Fibroblast of skin of right quadriceps (primary cell): ENCODE results near the gene TRPM7.
"Not testable (repeated sequence)": the region's sequence is repeated elsewhere in the genome, so short reads cannot be mapped to it uniquely, and the experiment has no call there.

Experiments
- DNase-seq: peaks from one replicate; pipeline ENCODE4 v3.0.0-alpha.2; 2013

The TRPM7 gene

DNA sequence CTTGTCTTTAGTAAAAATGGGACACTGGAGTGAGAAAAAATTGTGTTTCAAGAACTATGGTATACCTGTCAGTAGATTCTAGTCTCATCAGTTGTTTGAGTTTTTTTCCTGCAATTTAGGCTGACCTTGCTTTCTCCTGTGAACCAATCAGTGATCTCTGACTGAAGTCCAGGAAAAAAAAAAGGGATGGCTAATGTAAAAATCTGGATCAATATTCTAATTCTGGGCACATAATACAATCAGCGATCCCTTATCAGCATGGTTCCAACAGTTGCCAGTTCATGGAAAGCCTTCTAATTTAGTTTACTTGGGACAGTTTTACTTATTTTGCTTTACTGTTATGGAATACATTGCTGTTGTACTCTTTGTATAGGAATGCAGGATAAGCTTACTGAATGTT, 17.0 kb downstream of the TRPM7 start:
- no peak for DNase-seq

DNA sequence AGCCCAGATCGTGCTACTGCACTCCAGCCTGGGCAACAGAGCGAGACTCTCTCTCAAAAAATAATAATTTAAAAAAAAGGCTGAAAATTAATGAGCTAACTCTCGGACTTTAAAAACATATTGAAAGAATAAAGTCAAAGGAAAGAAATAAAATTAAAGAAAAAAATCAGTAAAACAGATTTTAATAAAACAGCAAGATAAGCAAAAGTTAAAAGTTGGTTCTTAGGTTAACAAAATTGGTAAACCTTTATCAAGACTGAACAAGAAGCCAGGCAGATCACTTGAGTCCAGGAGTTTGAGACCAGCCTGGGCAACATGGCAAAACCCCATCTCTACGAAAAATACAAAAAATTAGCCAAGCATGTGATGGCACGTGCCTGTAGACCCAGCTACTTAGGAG, 20.7 kb downstream of the TRPM7 start:
- DNase-seq, result no peak

DNA sequence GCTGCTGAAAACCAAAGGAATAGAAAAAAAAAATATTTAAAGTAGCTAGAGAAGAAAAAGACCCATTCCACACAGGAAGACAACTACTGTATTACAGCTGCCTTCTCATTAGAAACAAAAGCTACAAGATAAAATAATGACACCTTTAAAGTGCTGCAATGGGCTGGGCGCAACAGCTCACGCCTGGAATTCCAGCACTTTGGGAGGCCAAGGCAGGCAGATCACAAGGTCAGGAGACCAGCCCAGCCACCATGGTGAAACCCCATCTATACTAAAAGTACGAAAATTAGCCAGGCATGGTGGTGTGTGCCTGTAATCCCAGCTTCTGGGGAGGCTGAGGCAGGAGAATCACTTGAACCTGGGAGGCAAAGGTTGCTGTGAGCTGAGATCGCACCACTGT, 31.0 kb downstream of the TRPM7 start:
- no peak for DNase-seq

DNA sequence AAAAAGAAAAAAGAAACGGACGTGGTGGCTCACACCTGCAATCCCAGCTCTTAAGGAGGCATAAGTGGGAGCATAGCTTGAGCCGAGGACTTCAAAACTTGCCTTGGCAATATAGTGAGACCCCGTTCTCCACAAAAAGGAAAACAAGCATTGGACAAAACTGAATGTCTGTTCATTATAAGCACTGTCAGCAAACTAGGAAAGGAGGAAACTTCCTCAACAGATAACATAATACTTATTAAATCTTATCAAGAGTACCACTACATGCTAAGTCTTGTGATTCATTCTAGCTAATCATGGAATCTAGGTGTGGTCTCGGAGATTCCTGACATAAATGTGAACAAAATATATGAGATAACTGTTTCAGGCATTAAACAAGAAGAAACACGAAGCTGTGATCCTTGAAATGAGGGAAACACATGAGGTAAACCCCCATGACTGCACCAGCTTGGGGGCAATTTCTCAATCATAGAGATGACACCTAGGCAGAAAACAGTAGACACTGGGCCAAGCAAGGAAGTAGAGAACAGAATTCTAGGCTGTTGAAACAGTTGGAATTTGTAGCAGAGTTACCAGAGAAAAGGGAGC, 33.3 kb downstream of the TRPM7 start:
- DNase-seq, result no peak

GRCh38 chr15:50652671-50653070, 33.9 kb downstream of the TRPM7 start:
- DNase-seq, result no peak

DNA sequence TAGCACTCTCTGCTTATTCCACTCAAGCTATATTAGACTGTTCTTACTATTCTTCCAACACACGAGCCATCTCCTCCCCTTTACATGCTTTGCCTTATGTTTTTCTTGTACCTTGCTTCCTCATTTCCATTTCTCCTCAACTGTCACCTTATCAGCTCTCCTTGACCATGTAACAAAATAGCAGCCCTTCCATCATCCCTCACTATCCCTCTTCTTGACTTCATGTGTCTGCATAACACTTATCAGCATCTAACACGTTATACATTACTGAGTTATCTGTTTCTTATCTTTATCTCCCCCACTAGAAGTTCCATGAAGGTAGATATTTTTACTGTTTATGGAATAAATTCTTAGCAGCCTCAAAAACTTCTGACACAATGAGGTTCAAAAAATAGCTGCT, 45.3 kb downstream of the TRPM7 start:
- no peak for DNase-seq

DNA sequence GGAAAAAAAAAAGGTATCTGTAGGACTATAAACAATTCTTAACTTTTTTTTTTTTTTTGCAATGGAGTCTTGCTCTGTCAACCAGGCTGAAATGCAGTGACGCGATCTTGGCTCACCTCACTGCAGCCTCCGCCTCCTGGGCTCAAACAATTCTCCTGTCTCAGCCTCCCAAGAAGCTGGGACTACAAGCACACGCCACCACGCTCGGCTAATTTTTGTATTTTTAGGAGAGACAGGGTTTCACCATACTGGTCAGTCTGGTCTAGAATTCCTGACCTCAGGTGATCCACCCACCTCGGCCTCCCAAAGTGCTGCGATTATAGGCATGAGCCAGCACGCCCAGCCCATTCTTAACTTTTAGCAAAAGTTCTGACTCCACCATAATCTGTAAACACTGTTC, 50.5 kb downstream of the TRPM7 start:
- no peak for DNase-seq

GRCh38 chr15:50633653-50634052, 52.9 kb downstream of the TRPM7 start:
- no peak for DNase-seq

- no peak for DNase-seq
Observed at GRCh38 chr15:50628421-50628820, 58.2 kb downstream of the TRPM7 start.

GRCh38 chr15:50627351-50628055, 59.1 kb downstream of the TRPM7 start:
- DNase-seq, result peak; percentile 44

DNA sequence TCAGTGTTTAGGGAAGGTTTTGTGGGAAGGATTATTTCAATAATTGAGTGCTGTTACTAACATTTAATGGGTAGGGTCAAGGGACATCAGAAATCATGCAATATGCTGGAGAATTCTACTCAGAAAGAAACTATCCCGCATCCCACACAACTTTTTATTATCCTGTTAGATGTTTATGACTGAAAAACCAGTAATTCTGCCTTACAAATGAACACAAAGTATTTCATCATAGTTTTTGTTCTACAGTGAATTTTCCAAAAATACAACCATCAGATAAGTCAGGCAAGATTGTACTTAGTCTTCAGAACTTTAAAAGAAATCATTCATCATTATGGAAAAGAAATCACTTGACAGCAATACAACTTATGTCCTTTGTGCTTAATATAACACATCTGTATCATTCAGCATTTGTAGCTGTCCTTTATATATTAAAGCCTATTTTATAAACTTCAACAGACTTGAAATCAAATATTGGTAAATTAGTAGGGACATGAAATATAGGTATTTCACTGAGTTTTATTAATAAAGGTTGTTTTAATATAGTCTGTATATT, 61.9 kb downstream of the TRPM7 start:
- DNase-seq, result no peak

DNA sequence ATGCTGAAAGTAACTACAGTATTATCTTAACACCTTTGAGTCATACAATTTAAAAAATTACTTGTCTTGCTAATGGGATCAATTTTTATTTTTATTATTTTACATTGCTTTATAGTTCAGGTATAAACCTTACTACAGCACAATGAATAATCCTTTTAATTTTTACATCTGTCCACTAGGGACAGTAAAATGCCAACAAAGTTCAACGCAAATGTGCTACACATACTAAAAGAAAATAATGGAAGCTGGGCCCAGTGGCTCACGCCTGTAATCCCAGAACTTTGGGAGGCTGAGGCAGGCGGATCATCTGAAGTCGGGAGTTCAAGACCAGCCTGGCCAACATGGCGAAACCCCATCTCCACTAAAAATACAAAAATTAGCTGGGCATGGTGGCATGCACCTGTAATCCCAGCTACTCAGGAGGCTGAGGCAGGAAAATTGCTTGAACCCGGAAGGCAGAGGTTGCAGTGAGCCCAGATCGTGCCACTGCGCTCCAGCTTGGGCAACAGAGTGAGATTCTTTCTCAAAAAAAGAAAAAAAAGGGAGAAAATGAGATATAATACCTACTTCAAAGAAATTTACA, 64.1 kb downstream of the TRPM7 start:
- DNase-seq, result not testable (repeated sequence)

DNA sequence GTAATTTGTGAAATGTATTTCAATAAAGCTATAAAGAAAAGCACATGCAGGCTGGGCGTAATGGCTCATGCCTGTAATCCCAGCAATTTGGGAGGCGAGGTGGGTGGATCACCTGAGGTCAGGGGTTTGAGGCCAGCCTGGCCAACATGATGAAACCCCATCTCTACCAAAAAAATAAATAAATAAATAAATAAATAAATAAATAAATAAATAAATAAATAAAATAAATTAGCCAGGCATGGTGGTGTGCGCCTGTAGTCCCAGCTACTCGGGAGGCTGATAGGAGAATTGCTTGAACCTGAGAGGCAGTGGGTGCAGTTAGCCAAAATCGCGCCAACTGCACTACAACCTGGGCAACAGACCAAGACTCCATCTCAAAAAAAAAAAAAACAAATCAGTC, 69.6 kb downstream of the TRPM7 start:
- not testable (repeated sequence) for DNase-seq

- not testable (repeated sequence) for DNase-seq
Observed at GRCh38 chr15:50616554-50616953, 70.0 kb downstream of the TRPM7 start.

GRCh38 chr15:50613600-50613999, 73.0 kb downstream of the TRPM7 start:
- DNase-seq, result no peak

DNA sequence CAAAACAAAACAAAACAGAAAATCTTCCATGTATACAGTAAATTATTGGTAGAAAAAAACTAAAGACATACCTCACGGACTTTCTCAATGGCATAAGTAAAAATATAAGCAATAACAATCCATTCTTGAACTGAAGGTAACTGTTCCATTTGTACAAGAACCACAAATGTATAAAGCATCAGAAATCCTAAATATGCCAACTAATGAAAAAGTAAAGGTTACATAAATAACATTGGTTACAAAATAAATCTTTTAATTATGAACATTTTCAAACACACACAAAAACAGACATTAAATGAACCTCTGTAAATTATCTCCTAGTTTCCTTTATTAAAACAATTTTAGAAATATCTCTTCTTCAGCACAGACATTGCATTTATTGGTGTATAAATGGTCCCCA, 79.5 kb downstream of the TRPM7 start:
- DNase-seq, result no peak

DNA sequence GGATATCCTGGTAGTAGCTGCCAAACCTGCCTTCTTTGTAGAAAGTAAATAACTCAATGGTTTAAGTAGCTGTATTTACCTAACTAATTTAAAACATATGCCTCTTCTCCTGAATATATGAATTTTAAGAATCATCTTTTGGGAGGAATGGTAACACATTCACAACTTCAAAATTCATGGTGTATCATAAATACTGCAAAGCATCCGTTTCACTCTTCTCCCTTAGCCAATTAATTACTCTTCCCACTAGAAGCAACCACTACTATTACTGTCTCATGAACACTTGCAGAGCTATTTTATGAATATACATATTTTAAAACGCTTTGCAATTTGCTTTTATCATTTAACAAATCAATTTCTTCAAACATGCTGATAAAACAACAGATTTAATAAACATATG, 81.1 kb downstream of the TRPM7 start:
- DNase-seq, result no peak

DNA sequence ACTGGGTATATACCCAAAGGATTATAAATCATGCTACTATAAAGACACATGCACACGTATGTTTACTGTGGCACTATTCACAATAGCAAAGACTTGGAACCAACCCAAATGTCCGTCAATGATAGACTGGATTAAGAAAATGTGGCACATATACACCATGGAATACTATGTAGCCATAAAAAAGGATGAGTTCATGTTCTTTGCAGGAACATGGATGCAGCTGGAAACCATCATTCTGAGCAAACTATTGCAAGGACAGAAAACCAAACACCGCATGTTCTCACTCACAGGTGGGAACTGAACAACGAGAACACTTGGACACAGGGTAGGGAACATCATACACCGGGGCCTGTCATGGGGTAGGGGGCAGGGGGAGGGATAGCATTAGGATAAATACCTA, 84.6 kb downstream of the TRPM7 start:
- DNase-seq, result not testable (repeated sequence)

DNA sequence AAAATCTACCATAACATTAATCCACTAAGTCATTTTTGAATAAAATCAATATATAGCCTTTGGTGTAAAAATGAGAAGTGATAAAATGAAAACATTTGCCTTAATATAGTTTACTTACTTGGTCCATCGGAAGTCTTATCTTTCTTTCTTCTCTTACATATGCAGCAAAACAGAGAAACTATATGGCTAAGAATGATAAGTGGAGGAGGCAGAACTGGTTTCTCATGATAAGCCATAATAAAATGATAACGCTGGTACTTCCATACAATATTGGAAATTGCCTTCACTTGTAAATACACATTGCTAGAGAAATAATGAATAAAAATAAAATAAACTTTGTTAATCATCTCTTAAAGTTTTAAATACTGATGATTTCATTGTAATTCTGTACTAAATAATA, 92.3 kb downstream of the TRPM7 start:
- no peak for DNase-seq

GRCh38 chr15:50593761-50594160, 92.8 kb downstream of the TRPM7 start:
- DNase-seq, result no peak

GRCh38 chr15:50590288-50590687, 96.3 kb downstream of the TRPM7 start:
- DNase-seq, result no peak

- no peak for DNase-seq
Observed at GRCh38 chr15:50577492-50577891, 109.1 kb downstream of the TRPM7 start.

DNA sequence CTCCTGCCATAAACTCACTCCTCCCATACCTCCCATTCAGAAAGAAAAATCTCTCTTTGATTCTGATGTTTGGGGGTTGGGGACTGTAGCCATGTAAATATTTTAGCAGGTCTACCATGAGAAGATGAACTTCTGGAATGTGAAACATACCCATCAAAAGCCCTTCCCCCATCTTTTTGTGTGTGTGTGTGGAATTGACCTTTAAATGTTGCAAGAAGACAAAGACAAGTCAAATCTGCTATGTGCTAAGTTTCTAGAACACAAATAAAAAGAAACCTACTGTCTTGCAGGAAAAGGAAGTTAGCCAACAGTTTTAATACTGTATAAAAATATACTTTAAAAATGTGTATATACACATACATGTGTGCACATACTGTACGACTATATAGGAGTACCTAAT, 110.4 kb downstream of the TRPM7 start:
- DNase-seq, result peak; percentile 32

DNA sequence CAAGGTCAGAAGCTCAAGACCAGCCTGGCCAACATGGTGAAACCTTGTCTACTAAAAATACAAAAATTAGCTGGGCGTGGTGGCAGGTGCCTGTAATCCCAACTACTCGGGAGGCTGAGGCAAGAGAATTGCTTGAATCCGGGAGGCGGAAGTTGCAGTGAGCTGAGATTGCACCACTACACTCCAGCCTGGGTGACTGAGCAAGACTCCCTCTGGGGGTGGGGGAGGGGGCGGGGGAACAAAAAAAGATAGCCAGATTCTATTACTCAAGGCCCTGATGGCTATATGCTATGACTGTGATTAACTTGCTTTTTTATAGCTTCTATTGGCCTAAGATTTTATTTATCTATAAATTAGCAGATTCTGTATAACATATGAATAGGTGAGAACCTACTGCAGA, 112.8 kb downstream of the TRPM7 start:
- not testable (repeated sequence) for DNase-seq
